Smooth muscle cell (in vitro differentiated cells): ENCODE results near the gene KMT2B. TPM values are rescaled to one million over a fixed set of nuclear protein-coding genes. Genes with fewer than 3 reads are reported as not detected.

ENCODE experiments used
- DNase-seq: peaks from one replicate; lab custom pipeline; 2025; ENCODE audit not compliant: unreplicated experiment; lab: John Stamatoyannopoulos, UW
- H2AFZ ChIP-seq: fragments of 200-600 bp; sonication (generic); 2 replicates; pipeline ENCODE4 v1.6.0; 2016; ENCODE audit warnings: antibody characterized with exemption, low read depth, mild to moderate bottlenecking
- H3F3A ChIP-seq: fragments of 200-600 bp; sonication (generic); 2 replicates; pipeline ENCODE4 v1.6.0; 2017; ENCODE audit warnings: antibody characterized with exemption, low read depth
- H3K27ac ChIP-seq: fragments of 200-600 bp; sonication (generic); 2 replicates; pipeline ENCODE4 v1.5.1; 2016; ENCODE audit warnings: low read depth, mild to moderate bottlenecking
- H3K27me3 ChIP-seq: fragments of 200-600 bp; sonication (generic); 2 replicates; pipeline ENCODE4 v1.6.1; 2016; ENCODE audit warnings: low read depth, mild to moderate bottlenecking
- H3K36me3 ChIP-seq: fragments of 200-600 bp; sonication (generic); 2 replicates; pipeline ENCODE4 v1.5.1; 2016; ENCODE audit warnings: low read depth
- H3K4me1 ChIP-seq: fragments of 200-600 bp; sonication (generic); 2 replicates; pipeline ENCODE4 v1.5.1; 2016; ENCODE audit warnings: low read depth
- H3K4me2 ChIP-seq: fragments of 200-600 bp; sonication (generic); 2 replicates; pipeline ENCODE4 v1.6.0; 2016; ENCODE audit warnings: mild to moderate bottlenecking
- H3K4me3 ChIP-seq: fragments of 200-600 bp; sonication (generic); 2 replicates; pipeline ENCODE4 v1.5.1; 2016; ENCODE audit warnings: mild to moderate bottlenecking
- H3K79me2 ChIP-seq: fragments of 200-600 bp; sonication (generic); 2 replicates; pipeline ENCODE4 v1.6.0; 2016; ENCODE audit warnings: low read depth, mild to moderate bottlenecking
- H3K9ac ChIP-seq: fragments of 200-600 bp; sonication (generic); 2 replicates; pipeline ENCODE4 v1.6.0; 2016; ENCODE audit warnings: low read depth
- H3K9me3 ChIP-seq: fragments of 200-600 bp; sonication (generic); replicated peaks from 2 replicates; pipeline ENCODE4 v1.5.1; 2016; ENCODE audit warnings: low read depth
- H4K20me1 ChIP-seq: fragments of 200-600 bp; sonication (generic); 2 replicates; pipeline ENCODE4 v1.6.0; 2016; ENCODE audit warnings: low read depth
- CTCF ChIP-seq: fragments of 200-600 bp; sonication (generic); IDR thresholded peaks from 2 replicates; pipeline ENCODE4 v1.5.1; 2017; ENCODE audit warnings: borderline replicate concordance, mild to moderate bottlenecking, antibody characterized with exemption; ENCODE audit not compliant: insufficient read depth, poor library complexity, severe bottlenecking
- WGBS: methylation state at CpG from one replicate; pipeline ENCODE4 v1.1.7; 2016; ENCODE audit warnings: low lambda C conversion rate; 5-methylcytosine and 5-hydroxymethylcytosine counted together
- polyA plus RNA-seq: library from polyadenylated mRNA; unstranded; fragments of >200 nt; fragmentation: Nextera tagmentation; extraction: Ambion mirVana; gene quantifications from 2 replicates; pipeline ENCODE4 v1.2.1, GENCODE V29; 2016
- total RNA-seq: library from RNA; depleted of rRNA; stranded (reverse); fragments of >200 nt; gene quantifications from 2 replicates; pipeline ENCODE4 v1.2.3, GENCODE V29; 2014

KMT2B gene
- total and polyA plus RNA-seq, 2 experiments from 2014 or later = 8.8 to 31.1 TPM

DNA sequence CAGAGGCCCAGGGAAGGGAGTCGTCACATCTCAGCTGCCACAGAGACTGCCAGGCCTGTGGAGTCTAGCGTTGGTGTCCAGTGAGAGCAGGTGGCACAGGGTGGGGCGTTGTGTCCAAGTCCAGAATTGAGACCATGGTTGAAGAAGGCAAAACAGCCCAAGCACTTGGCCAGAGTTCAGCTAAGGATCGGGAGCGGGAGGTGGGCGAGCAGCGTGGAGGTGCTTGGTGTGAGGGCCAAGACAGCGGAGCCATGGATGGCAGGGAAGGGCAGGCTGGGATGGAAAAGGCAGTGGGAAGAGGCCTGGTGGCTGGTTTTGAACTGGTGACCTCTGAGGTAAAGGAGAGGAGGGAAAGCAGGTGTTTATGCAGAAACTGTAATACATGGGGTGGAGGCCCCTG, 16.5 kb downstream of the KMT2B start:
- no peak for TF ChIP-seq CTCF
- no peak overlapping the region for H3K27ac ChIP-seq
- no peaks in the 10 kb centered on the region for H3K36me3 ChIP-seq
- no peaks in the 10 kb centered on the region for H3K27me3 ChIP-seq
- H3K9ac ChIP-seq = no peak overlapping the region
- no peaks in the 10 kb centered on the region for H3K9me3 ChIP-seq
- H3K4me2 ChIP-seq = no peak overlapping the region
- no peak for DNase-seq
- H2AFZ ChIP-seq = no peak overlapping the region
- WGBS = 96% methylated on average over 8 of the region's 8 CpGs
- peaks cover 13% of the 10 kb centered on the region for H4K20me1 ChIP-seq
- H3F3A ChIP-seq = no peaks in the 10 kb centered on the region
- no peaks in the 10 kb centered on the region for H3K79me2 ChIP-seq
- no peaks in the 10 kb centered on the region for H3K4me1 ChIP-seq
- no peak overlapping the region for H3K4me3 ChIP-seq

DNA sequence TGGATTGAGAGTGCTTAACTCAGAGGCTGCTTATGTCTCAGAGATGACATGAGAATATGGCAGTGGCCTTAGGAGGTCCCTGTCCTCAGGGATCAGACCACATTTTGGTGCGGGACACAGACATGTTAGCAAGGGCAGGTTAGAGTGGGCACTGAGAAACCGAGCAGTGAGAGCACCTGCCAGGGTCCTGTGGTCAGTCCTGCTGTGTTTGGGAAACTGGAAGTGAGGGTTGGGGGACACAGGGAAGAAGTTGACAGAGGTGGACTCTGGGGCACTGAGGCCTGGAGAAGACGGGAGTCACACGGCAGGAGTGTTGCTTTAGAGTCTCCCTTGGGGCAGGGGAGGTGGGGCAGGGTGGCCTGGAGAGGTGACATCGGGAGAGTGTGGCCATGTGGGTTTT, 17.1 kb downstream of the KMT2B start:
- H3K79me2 ChIP-seq = no peaks in the 10 kb centered on the region
- H3K9me3 ChIP-seq = no peaks in the 10 kb centered on the region
- no peak overlapping the region for H3K4me3 ChIP-seq
- no peaks in the 10 kb centered on the region for H3K36me3 ChIP-seq
- no peak overlapping the region for H2AFZ ChIP-seq
- H3K27me3 ChIP-seq = no peaks in the 10 kb centered on the region
- peaks cover 2% of the 10 kb centered on the region for H3K4me1 ChIP-seq
- no peak overlapping the region for H3K4me2 ChIP-seq
- H3K27ac ChIP-seq = no peak overlapping the region
- DNase-seq = no peak
- no peaks in the 10 kb centered on the region for H3F3A ChIP-seq
- WGBS = 91% methylated on average over 5 of the region's 5 CpGs
- peaks cover 13% of the 10 kb centered on the region for H4K20me1 ChIP-seq
- no peak overlapping the region for H3K9ac ChIP-seq
- TF ChIP-seq CTCF = no peak

- TF ChIP-seq CTCF = peak; percentile 12
- Histone ChIP-seq H3K27me3 (no peaks in the 10 kb centered on the region), H3F3A (no peaks in the 10 kb centered on the region), H3K36me3 (no peaks in the 10 kb centered on the region), H2AFZ (no peak overlapping the region), H4K20me1 (peaks cover 5% of the 10 kb centered on the region), H3K79me2 (no peaks in the 10 kb centered on the region), H3K9me3 (no peaks in the 10 kb centered on the region), H3K9ac (no peak overlapping the region), H3K4me2 (no peak overlapping the region), H3K4me1 (peaks cover 5% of the 10 kb centered on the region), H3K4me3 (no peak overlapping the region), H3K27ac (no peak overlapping the region)
- WGBS = 96% methylated on average over 22 of the region's 22 CpGs
- no peak for DNase-seq
Observed at GRCh38 chr19:35736913-35737886, 19.4 kb downstream of the KMT2B start.
